ENCODE data around the gene SLPI. TPM values are rescaled to one million over a fixed set of nuclear protein-coding genes. Genes with fewer than 3 reads are reported as not detected.

Gene SLPI
- total RNA-seq, result 2.6 TPM in 1 of 2 replicates, not detected in the other

GRCh38 chr20:45254383-45255262, at the start of gene SLPI:
Gene SLPI (minus strand): TSS chr20:45254564. CDS start chr20:45254543, 21 bp downstream.

GRCh38 chr20:45221076-45221475, 33.3 kb downstream of the SLPI start, which contains the start of gene SEMG2:
Gene SEMG2 (plus strand): TSS chr20:45221373. CDS start chr20:45221390, 17 bp downstream.

DNA sequence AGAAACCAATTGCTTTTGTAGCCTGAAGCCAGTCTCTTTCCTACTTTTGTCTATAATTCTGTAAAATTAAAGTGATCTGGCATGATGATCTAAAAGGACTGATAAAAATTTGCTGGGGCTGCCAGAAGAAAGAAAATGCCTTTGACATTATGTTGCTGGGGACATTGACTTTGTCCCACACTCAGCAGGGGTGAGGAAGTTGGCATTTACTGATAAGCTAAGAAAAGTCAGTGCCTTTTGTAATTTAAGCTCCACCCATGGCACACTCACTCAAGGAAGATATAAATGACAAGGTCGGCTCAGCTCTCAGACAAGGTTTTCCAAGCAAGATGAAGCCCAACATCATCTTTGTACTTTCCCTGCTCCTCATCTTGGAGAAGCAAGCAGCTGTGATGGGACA, 47.6 kb downstream of the SLPI start, which contains the start of gene SEMG1:
Gene SEMG1 (plus strand): TSS at position 309 of the 400 bp plus-strand sequence. CDS start 21 bp downstream, at position 330.

Other genes starting within 250 kb of the SLPI start
- 0.16 and 0.38 TPM in 2 replicates for gene KCNS1, start 153.4 kb downstream of the SLPI start, total RNA-seq
- gene WFDC5, start 139.4 kb downstream of the SLPI start, total RNA-seq, result not detected in 2 replicates
- gene WFDC12, start 130.1 kb downstream of the SLPI start, total RNA-seq, result not detected in 2 replicates
- not detected in 2 replicates for gene PI3, start 79.7 kb downstream of the SLPI start, total RNA-seq
- not detected in 2 replicates for gene SEMG1, start 47.5 kb downstream of the SLPI start, total RNA-seq
- gene SEMG2, start 33.2 kb downstream of the SLPI start, total RNA-seq, result not detected in 2 replicates
- gene RBPJL, start 52.3 kb upstream of the SLPI start, total RNA-seq, result not detected in 2 replicates
- 0.06 TPM in 1 of 2 replicates, not detected in the other for gene MATN4, start 53.7 kb upstream of the SLPI start, total RNA-seq
- gene SDC4, start 93.9 kb upstream of the SLPI start, total RNA-seq, result 12.6 and 88.2 TPM in 2 replicates
- gene SYS1, start 108.6 kb upstream of the SLPI start, total RNA-seq, result 9.9 and 24.1 TPM in 2 replicates
- gene TP53TG5, start 123.8 kb upstream of the SLPI start, total RNA-seq, result not detected in 2 replicates
- gene DBNDD2, start 153.7 kb upstream of the SLPI start, total RNA-seq, result 1.5 and 6.1 TPM in 2 replicates
- 13.0 and 30.6 TPM in 2 replicates for gene PIGT, start 161.6 kb upstream of the SLPI start, total RNA-seq
- not detected in 2 replicates for gene WFDC2, start 215.2 kb upstream of the SLPI start, total RNA-seq